HEK293 (cell line): Measurements from ENCODE around the gene TSPAN3.

Source experiments
- CTCF ChIA-PET: fragments of 350-600 bp; formaldehyde crosslinking; extraction: SDS; loops from one replicate; lab custom pipeline; 2021; ENCODE audit warnings: antibody characterized with exemption; lab: Yijun Ruan, JAX
- POLR2A ChIA-PET: fragments of 300-600 bp; formaldehyde crosslinking; extraction: SDS; loops from one replicate; lab custom pipeline; 2020; ENCODE audit warnings: antibody characterized with exemption, inconsistent platforms; lab: Yijun Ruan, JAX
- H3K27ac ChIP-seq: fragments of 200-500 bp; sonication (Bioruptor generic); 2 replicates; pipeline ENCODE4 v1.5.1; 2014; ENCODE audit warnings: low read depth, low read length, control low read depth, inconsistent platforms; ENCODE audit errors: extremely low read depth
- H3K36me3 ChIP-seq, 2 experiments: fragments of 200-500 bp in 1 of 2; sonication (Bioruptor generic) in 1 of 2; 1 replicate in 1 of 2; 2 replicates in 1 of 2; pipeline ENCODE4 v1.5.1; 2014 to 2017; ENCODE audit warnings: inconsistent platforms in 2 of 2, low read length in 2 of 2; ENCODE audit not compliant: control insufficient read depth in 2 of 2, insufficient read depth in 1 of 2
- H3K4me1 ChIP-seq: fragments of 200-500 bp; sonication (Bioruptor generic); 2 replicates; pipeline ENCODE4 v1.5.1; 2014; ENCODE audit warnings: mild to moderate bottlenecking, low read length, inconsistent platforms; ENCODE audit not compliant: control insufficient read depth, insufficient read depth
- H3K4me3 ChIP-seq: 2 replicates; pipeline ENCODE4 v1.5.1; 2011; ENCODE audit warnings: low read depth, mild to moderate bottlenecking, control low read depth, low read length, moderate library complexity
- H3K9me3 ChIP-seq: fragments of 200-500 bp; sonication (Bioruptor generic); 2 replicates; pipeline ENCODE4 v1.5.1; 2014; ENCODE audit warnings: low read depth, low read length, inconsistent platforms; ENCODE audit not compliant: control insufficient read depth, insufficient read depth
- ELK4 ChIP-seq: IDR thresholded peaks from 2 replicates; pipeline ENCODE4 v1.6.1; 2011; ENCODE audit warnings: mild to moderate bottlenecking, low read depth, low read length, borderline replicate concordance
- IKZF3 ChIP-seq: fragments of 450-650 bp; IDR thresholded peaks from 2 replicates; pipeline ENCODE4 v1.5.0; 2018; ENCODE audit warnings: missing biosample characterization, mild to moderate bottlenecking, missing genetic modification characterization, moderate library complexity
- KLF8 ChIP-seq: fragments of 450-650 bp; formaldehyde crosslinking; IDR thresholded peaks from 2 replicates; pipeline ENCODE4 v1.5.1; 2016; ENCODE audit warnings: missing biosample characterization, missing genetic modification characterization
- MYNN ChIP-seq: fragments of 450-650 bp; formaldehyde crosslinking; IDR thresholded peaks from 2 replicates; pipeline ENCODE4 v1.5.1; 2016; ENCODE audit warnings: missing biosample characterization, missing genetic modification characterization, borderline replicate concordance
- OVOL3 ChIP-seq: fragments of 450-650 bp; formaldehyde crosslinking; IDR thresholded peaks from 2 replicates; pipeline ENCODE4 v1.5.1; 2016; ENCODE audit warnings: missing biosample characterization, missing genetic modification characterization
- SCRT1 ChIP-seq: fragments of 450-650 bp; formaldehyde crosslinking; IDR thresholded peaks from 2 replicates; pipeline ENCODE4 v1.5.1; 2016; ENCODE audit warnings: missing biosample characterization, missing genetic modification characterization, borderline replicate concordance
- SCRT2 ChIP-seq: fragments of 450-650 bp; formaldehyde crosslinking; IDR thresholded peaks from 2 replicates; pipeline ENCODE4 v1.5.1; 2016; ENCODE audit warnings: missing biosample characterization, missing genetic modification characterization
- ZBTB6 ChIP-seq: fragments of 450-650 bp; formaldehyde crosslinking; IDR thresholded peaks from 2 replicates; pipeline ENCODE4 v1.5.1; 2017; ENCODE audit warnings: missing biosample characterization, missing genetic modification characterization
- ZBTB7A ChIP-seq: fragments of 450-650 bp; formaldehyde crosslinking; IDR thresholded peaks from 2 replicates; pipeline ENCODE4 v1.5.1; 2016; ENCODE audit warnings: low read depth, missing biosample characterization, missing genetic modification characterization
- ZNF157 ChIP-seq: fragments of 450-650 bp; formaldehyde crosslinking; IDR thresholded peaks from 2 replicates; pipeline ENCODE4 v1.5.1; 2016; ENCODE audit warnings: missing biosample characterization, missing genetic modification characterization
- ZNF202 ChIP-seq: fragments of 450-650 bp; formaldehyde crosslinking; IDR thresholded peaks from 2 replicates; pipeline ENCODE4 v1.5.1; 2016; ENCODE audit warnings: missing biosample characterization, missing genetic modification characterization, borderline replicate concordance
- ZNF248 ChIP-seq: fragments of 450-650 bp; formaldehyde crosslinking; IDR thresholded peaks from 2 replicates; pipeline ENCODE4 v1.5.1; 2017; ENCODE audit warnings: missing biosample characterization, missing genetic modification characterization
- ZNF426 ChIP-seq: fragments of 450-650 bp; formaldehyde crosslinking; IDR thresholded peaks from 2 replicates; pipeline ENCODE4 v1.5.1; 2017; ENCODE audit warnings: missing biosample characterization, missing genetic modification characterization, mild to moderate bottlenecking, inconsistent platforms, moderate library complexity
- ZNF510 ChIP-seq: fragments of 450-650 bp; formaldehyde crosslinking; IDR thresholded peaks from 2 replicates; pipeline ENCODE4 v1.5.1; 2018; ENCODE audit warnings: mild to moderate bottlenecking, missing genetic modification characterization, missing biosample characterization; ENCODE audit not compliant: insufficient replicate concordance
- ZNF521 ChIP-seq: fragments of 450-650 bp; formaldehyde crosslinking; IDR thresholded peaks from 2 replicates; pipeline ENCODE4 v1.5.1; 2017; ENCODE audit warnings: missing biosample characterization, mild to moderate bottlenecking, missing genetic modification characterization
- ZNF530 ChIP-seq: fragments of 450-650 bp; formaldehyde crosslinking; IDR thresholded peaks from 2 replicates; pipeline ENCODE4 v1.5.1; 2016; ENCODE audit warnings: low read depth, missing biosample characterization, missing genetic modification characterization
- ZNF639 ChIP-seq: fragments of 450-650 bp; formaldehyde crosslinking; IDR thresholded peaks from 2 replicates; pipeline ENCODE4 v1.5.1; 2016; ENCODE audit warnings: missing biosample characterization, missing genetic modification characterization
- ZNF791 ChIP-seq: fragments of 450-650 bp; formaldehyde crosslinking; IDR thresholded peaks from 2 replicates; pipeline ENCODE4 v1.5.1; 2016; ENCODE audit warnings: missing biosample characterization, missing genetic modification characterization
- ZSCAN16 ChIP-seq: fragments of 450-650 bp; formaldehyde crosslinking; IDR thresholded peaks from 2 replicates; pipeline ENCODE4 v1.5.1; 2016; ENCODE audit warnings: missing biosample characterization, missing genetic modification characterization
- ZXDB ChIP-seq: fragments of 450-650 bp; formaldehyde crosslinking; IDR thresholded peaks from 2 replicates; pipeline ENCODE4 v1.5.1; 2016; ENCODE audit warnings: missing biosample characterization, missing genetic modification characterization

The TSPAN3 gene

GRCh38 chr15:76994001-76994400 lies 76.9 kb downstream of the TSPAN3 start:
- ChIA-PET CTCF (interaction anchor here (0.6 to 1.5 kb wide), 2 partner anchors 21 to 29 kb away, joined by 3 to 4 read pairs; no protein-coding TSS in a partner anchor), POLR2A (interaction anchor here (0.5 kb wide), 1 partner anchor 159 kb away, joined by 8 read pairs; no protein-coding TSS in a partner anchor)
- Histone ChIP-seq H3K9me3 (no peaks in the 10 kb centered on the region), H3K36me3 (no peaks in the 10 kb centered on the region), H3K27ac (no peak overlapping the region), H3K4me1 (no peaks in the 10 kb centered on the region), H3K4me3 (no peak overlapping the region)
- TF ChIP-seq ELK4 (no peak), ZNF510 (tag by site-specific recombination) (no peak), ZNF202 (tag by site-specific recombination) (no peak), ZNF157 (no peak), ZNF639 (tag by site-specific recombination) (no peak), IKZF3 (tag by site-specific recombination) (no peak), ZNF791 (tag by site-specific recombination) (no peak), ZNF530 (tag by site-specific recombination) (no peak), ZNF248 (no peak)

GRCh38 chr15:76993114-76993725 lies 77.7 kb downstream of the TSPAN3 start:
- Histone ChIP-seq H3K4me3 (no peak overlapping the region), H3K9me3 (no peaks in the 10 kb centered on the region), H3K4me1 (no peaks in the 10 kb centered on the region), H3K27ac (no peak overlapping the region), H3K36me3 (no peaks in the 10 kb centered on the region)
- ChIA-PET CTCF (no interaction called here), POLR2A (no interaction called here)
- TF ChIP-seq MYNN (tag by site-specific recombination): no peak
- peak; percentile 85 for TF ChIP-seq SCRT2 (tag by site-specific recombination)
- TF ChIP-seq ZNF530 (tag by site-specific recombination): no peak
- no peak for TF ChIP-seq ZXDB (tag by site-specific recombination)
- TF ChIP-seq SCRT1 (tag by site-specific recombination): peak; percentile 55; the same call in 1 of the 2 replicates
- no peak for TF ChIP-seq ZNF521 (tag by site-specific recombination)
- no peak for TF ChIP-seq KLF8
- no peak for TF ChIP-seq OVOL3 (tag by site-specific recombination)

- TF ChIP-seq ZNF426 (tag by site-specific recombination) (no peak), ZBTB7A (no peak), ZBTB6 (no peak), ZSCAN16 (tag by site-specific recombination) (no peak)
- ChIA-PET POLR2A (no interaction called here), CTCF (interaction anchor here (0.6 kb wide), 1 partner anchor 33 kb away, joined by 3 read pairs; no protein-coding TSS in a partner anchor)
- no peaks in the 10 kb centered on the region for H3K36me3 ChIP-seq
- H3K27ac ChIP-seq: no peak overlapping the region
- no peaks in the 10 kb centered on the region for H3K4me1 ChIP-seq
- H3K4me3 ChIP-seq: no peak overlapping the region
- no peaks in the 10 kb centered on the region for H3K9me3 ChIP-seq
These were observed 78.9 kb downstream of the TSPAN3 start for GRCh38 chr15:76991741-76992645.
